GM21526 (cell line): Measurements from ENCODE around the gene ZMYND10.
A peak's percentile ranks its signal among the peaks of the same experiment; 100 is the strongest.
"Not testable (repeated sequence)": the region's sequence is repeated elsewhere in the genome, so short reads cannot be mapped to it uniquely, and the experiment has no call there.

ENCODE experiments used
- ATAC-seq: cut with Tn5 transposase; IDR thresholded peaks from one replicate; pipeline ENCODE4 v1.9.1; 2021; ENCODE audit warnings: moderate library complexity; ENCODE audit not compliant: unreplicated experiment, low FRiP score

ZMYND10 gene

GRCh38 chr3:50312041-50312440 lies 33.5 kb downstream of the ZMYND10 start:
- not testable (repeated sequence) for ATAC-seq

- no peak for ATAC-seq
Measured at GRCh38 chr3:50304601-50305000, 40.9 kb downstream of the ZMYND10 start.

GRCh38 chr3:50303013-50303815 lies 42.3 kb downstream of the ZMYND10 start, which contains the start of gene HYAL1:
Gene HYAL1 (minus strand): TSS chr3:50303574. CDS start chr3:50302956, 618 bp downstream.
- no peak for ATAC-seq

GRCh38 chr3:50302095-50303012 lies 43.2 kb downstream of the ZMYND10 start:
- no peak for ATAC-seq

- ATAC-seq = no peak
Measured at GRCh38 chr3:50300681-50301254, 44.8 kb downstream of the ZMYND10 start.

GRCh38 chr3:50299929-50300680 lies 45.4 kb downstream of the ZMYND10 start:
- no peak for ATAC-seq

- no peak for ATAC-seq
Measured at GRCh38 chr3:50299638-50299928, 45.9 kb downstream of the ZMYND10 start.

- ATAC-seq = peak; percentile 75
Measured at GRCh38 chr3:50298836-50299637, 46.5 kb downstream of the ZMYND10 start, which contains the start of the genes HYAL3 and NAA80. Gene HYAL3 (minus strand): TSS chr3:50299405. CDS start chr3:50295602, 3,803 bp downstream. Gene NAA80 (minus strand): TSS chr3:50299405. CDS start chr3:50297463, 1,942 bp downstream.

- no peak for ATAC-seq
Measured at GRCh38 chr3:50297896-50298725, 47.4 kb downstream of the ZMYND10 start.

- no peak for ATAC-seq
Measured at GRCh38 chr3:50297384-50297775, 48.2 kb downstream of the ZMYND10 start.

GRCh38 chr3:50296721-50297383 lies 48.7 kb downstream of the ZMYND10 start:
- no peak for ATAC-seq

- no peak for ATAC-seq
Measured at GRCh38 chr3:50295553-50296431, 49.7 kb downstream of the ZMYND10 start.

- no peak for ATAC-seq
Measured at GRCh38 chr3:50294492-50295403, 50.8 kb downstream of the ZMYND10 start.

- no peak for ATAC-seq
Measured at GRCh38 chr3:50294089-50294488, 51.4 kb downstream of the ZMYND10 start.

- ATAC-seq = no peak
Measured at GRCh38 chr3:50293079-50293801, 52.3 kb downstream of the ZMYND10 start.
